H1 (cell line): Measurements from ENCODE around the gene RPN2. TPM values are rescaled to one million over a fixed set of nuclear protein-coding genes. Genes with fewer than 3 reads are reported as not detected.

Source experiments
- CHD7 ChIP-seq: fragments of 300-600 bp; sonication (generic); IDR thresholded peaks from 2 replicates; pipeline ENCODE4 v1.7.1; 2012; ENCODE audit warnings: low read length, moderate library complexity, mild to moderate bottlenecking, inconsistent platforms; ENCODE audit not compliant: insufficient replicate concordance
- CTBP2 ChIP-seq: IDR thresholded peaks from 2 replicates; pipeline ENCODE4 v1.7.0; 2011; ENCODE audit warnings: borderline replicate concordance, mild to moderate bottlenecking, moderate library complexity, mixed read lengths, low read length; ENCODE audit not compliant: insufficient read depth, insufficient read length
- HDAC2 ChIP-seq, 2 experiments: fragments of 300-600 bp in 1 of 2; sonication (generic) in 1 of 2; IDR thresholded peaks; 2 replicates each; pipeline ENCODE4 v1.6.1; 2011 to 2012; ENCODE audit warnings: low read depth in 2 of 2, low read length in 2 of 2, mild to moderate bottlenecking in 2 of 2, moderate library complexity in 2 of 2, borderline replicate concordance in 1 of 2, inconsistent platforms in 1 of 2
- SUZ12 ChIP-seq: fragments of 200-600 bp; sonication (generic); IDR thresholded peaks from 2 replicates; pipeline ENCODE4 v1.6.1; 2012; ENCODE audit warnings: mild to moderate bottlenecking, inconsistent platforms, low read length, moderate library complexity, mixed read lengths
- TCF12 ChIP-seq: IDR thresholded peaks from 2 replicates; pipeline ENCODE4 v1.6.1; 2011; ENCODE audit warnings: low read depth, mild to moderate bottlenecking, low read length
- YY1 ChIP-seq: IDR thresholded peaks from 2 replicates; pipeline ENCODE4 v1.6.1; 2011; ENCODE audit warnings: low read depth, mild to moderate bottlenecking, low read length
- polyA plus RNA-seq, 7 experiments: library from polyadenylated mRNA; depleted of rRNA in 3 of 7; stranded (reverse) in 5 of 7; unstranded in 2 of 7; fragments of >200 nt in 5 of 7; fragments of 200-250 nt in 2 of 7; gene quantifications; 1 replicate in 5 of 7; 2 replicates in 1 of 7; 4 replicates in 1 of 7; pipeline versions ENCODE4 v1.2.1 to v1.2.3, GENCODE V29; 2011 to 2013; ENCODE audit warnings: missing spikeins in 2 of 7, mixed read lengths in 2 of 7
- total RNA-seq: library from RNA; stranded (reverse); fragmentation: NEBNext Ultra II Directional; extraction: Animal tissue kit (Norgen Biotek cat#: 25700); gene quantifications from 2 replicates; pipeline ENCODE4 v1.2.1, GENCODE V29; 2021

RPN2 gene
- total and polyA plus RNA-seq, 2 of the 8 experiments (the other 6 are each of a cell fraction or from before 2014, with no cell fraction given): 236 to 379 TPM

- TF ChIP-seq CHD7 (peak; percentile 51), TCF12 (0 out of 2 replicates have a peak, but pooled peaks have one; percentile 76), CTBP2 (peak; percentile 50), YY1 (peak; percentile 27; the same call in 1 of the 2 replicates), SUZ12 (no peak), HDAC2 (IDR thresholded peaks at IDR 0.05; ENCODE audit: borderline replicate concordance in 1 of 2, low read depth in 2 of 2, low read length in 2 of 2) (0 out of 4 replicates have a peak, but pooled peaks of 1 of the 2 experiments have one; percentile 21)
Measured at GRCh38 chr20:37229357-37229756, 50.2 kb downstream of the RPN2 start (continued).
